GM18867 (cell line): ENCODE measurements around the gene RHOBTB3.
"Not testable (repeated sequence)": the region's sequence is repeated elsewhere in the genome, so short reads cannot be mapped to it uniquely, and the experiment has no call there.

Experiments
- ATAC-seq: cut with Tn5 transposase; IDR thresholded peaks from one replicate; pipeline ENCODE4 v1.9.1; 2021; ENCODE audit warnings: mild to moderate bottlenecking, moderate library complexity; ENCODE audit not compliant: unreplicated experiment

Gene RHOBTB3, protein sequence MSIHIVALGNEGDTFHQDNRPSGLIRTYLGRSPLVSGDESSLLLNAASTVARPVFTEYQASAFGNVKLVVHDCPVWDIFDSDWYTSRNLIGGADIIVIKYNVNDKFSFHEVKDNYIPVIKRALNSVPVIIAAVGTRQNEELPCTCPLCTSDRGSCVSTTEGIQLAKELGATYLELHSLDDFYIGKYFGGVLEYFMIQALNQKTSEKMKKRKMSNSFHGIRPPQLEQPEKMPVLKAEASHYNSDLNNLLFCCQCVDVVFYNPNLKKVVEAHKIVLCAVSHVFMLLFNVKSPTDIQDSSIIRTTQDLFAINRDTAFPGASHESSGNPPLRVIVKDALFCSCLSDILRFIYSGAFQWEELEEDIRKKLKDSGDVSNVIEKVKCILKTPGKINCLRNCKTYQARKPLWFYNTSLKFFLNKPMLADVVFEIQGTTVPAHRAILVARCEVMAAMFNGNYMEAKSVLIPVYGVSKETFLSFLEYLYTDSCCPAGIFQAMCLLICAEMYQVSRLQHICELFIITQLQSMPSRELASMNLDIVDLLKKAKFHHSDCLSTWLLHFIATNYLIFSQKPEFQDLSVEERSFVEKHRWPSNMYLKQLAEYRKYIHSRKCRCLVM

DNA sequence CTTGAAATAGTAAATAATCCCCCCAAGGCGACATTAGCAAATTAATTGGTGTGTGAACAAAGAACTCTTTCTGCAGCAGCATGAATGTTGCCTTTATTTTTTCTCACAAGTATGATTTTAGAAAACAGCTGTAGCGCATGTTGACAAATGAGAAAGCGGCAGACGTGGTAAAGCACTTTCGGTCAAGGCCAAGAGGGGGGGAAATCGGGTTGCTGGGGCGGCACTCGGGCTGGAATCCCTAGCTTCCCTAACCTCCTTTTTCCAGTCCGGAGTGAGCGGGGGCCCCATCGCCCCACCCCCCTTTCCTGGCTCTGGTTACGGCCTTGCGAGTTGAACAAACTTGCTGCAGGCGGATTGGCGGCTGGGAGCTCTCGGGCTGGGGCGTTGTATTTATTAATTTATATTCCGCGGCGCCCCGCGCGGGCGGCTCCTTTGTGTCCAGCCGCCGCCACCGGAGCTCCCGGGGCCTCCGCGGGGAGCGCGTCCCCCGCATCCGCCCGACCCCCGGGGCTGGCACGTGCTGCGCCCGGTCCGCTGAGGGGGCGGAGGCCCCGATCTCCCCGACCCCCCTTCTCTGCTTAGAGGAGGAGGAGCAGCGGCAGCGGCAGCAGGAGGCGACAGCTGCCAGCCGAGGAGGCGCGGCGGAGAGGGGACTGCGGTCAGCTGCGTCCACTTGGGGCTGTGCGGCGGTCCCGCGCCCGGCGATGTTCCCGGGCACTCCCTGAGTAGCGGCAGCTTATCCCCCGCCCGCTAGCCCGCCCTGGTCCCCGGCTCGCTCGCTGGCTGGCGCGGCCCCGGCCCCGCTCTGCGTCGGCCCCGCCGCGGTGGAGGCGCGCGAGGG, at the start of gene RHOBTB3:
TSS of gene RHOBTB3 (plus strand) at position 607 of the 841 bp plus-strand sequence. CDS start 347 bp downstream, outside the sequence.
- peak; percentile 54 for ATAC-seq

DNA sequence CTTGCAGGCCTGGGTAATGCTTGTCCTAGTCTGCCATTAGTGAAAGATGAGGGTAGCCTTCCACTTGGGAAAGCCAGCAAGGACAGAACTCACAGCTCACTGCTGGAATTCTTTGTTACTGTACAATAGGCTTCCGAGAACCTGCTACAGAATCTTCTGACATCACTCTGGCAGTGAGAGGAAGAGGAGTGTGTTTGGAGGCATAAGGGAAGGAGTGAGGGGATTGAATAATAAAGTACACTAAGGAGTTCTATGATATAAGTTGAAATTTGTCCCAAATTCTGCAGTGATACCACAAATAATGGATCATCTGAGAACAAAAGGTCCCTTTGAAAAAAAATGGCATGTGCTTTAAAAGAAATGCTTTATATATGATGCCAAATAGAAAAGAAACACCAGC, 48.2 kb upstream of the RHOBTB3 start, which contains the start of gene SPATA9:
TSS of gene SPATA9 (minus strand) at position 101 of the 400 bp plus-strand sequence. CDS start 137 bp downstream, outside the sequence.
- no peak for ATAC-seq

DNA sequence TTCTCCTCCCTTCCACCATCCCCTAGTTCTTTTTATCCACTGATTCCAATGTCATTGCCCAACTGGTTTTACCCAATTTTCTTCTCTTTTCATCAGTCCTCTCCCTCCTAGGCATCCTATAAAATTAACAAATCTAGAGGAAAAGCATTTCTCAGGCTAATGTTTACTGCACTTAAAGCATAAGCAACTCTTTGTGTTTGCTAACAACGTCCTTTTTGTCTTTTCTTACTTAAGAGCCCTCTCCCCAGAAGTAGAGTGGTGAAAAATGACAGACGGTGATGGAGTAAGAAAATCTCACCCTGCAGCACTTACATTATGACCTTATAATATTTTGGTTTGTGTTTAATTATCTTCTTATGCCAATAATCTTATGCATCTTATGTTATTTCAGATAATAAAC, 46.8 kb upstream of the RHOBTB3 start:
- ATAC-seq: no peak

DNA sequence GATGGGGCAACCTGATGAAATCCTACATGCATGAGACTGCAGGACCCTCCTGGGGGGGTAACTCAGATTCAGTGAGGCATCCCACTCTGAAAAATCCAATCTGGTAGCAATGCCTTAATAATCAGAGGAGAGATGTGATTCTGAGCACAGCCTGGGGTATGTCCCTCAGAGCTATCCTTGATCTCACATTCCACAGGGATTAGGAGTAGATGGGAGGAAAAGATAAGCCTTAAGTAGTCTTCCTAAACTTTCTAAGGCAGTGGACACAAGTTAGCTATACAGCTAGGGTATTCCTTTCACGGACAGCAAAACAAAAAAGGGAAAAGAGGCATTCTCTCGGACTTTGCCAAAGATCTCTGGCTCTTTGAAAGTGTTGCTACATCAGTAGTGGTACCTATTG, 44.5 kb upstream of the RHOBTB3 start:
- no peak for ATAC-seq

DNA sequence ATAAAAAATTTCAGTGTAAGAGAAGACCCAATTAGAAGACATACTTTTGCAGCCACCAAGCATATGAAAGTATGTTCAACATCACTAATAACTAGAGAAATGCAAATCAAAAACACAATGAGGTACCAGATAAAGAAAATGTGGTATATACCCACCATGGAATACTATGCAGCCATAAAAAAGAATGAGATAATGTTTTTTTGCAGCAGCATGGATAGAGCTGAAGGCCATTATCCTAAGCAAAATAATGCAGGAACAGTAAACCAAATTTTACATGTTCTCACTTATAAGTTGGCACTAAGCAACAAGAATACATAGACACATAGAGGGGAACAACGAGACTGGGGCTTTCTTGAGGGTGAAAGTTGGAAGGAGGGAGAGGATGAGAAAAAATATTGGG, 41.5 kb upstream of the RHOBTB3 start:
- no peak for ATAC-seq

DNA sequence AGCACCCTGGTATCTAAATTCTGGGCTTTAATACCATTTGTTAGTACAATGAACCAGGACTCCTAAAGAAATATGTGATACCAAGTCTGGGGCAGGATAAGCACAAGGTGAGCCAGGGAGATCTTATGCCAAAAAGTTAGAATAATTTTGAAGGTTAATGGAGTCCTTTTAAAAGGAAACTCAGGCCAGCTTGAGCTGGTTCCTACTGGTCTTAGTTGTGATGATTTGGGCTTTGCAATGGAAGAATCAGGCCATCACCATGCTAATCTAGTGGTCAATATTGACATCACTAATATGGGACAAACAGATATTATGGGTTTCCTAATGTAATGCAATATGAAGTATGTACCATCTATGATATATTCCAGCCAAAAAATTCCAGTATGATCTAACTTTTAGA, 40.8 kb upstream of the RHOBTB3 start:
- ATAC-seq: no peak

DNA sequence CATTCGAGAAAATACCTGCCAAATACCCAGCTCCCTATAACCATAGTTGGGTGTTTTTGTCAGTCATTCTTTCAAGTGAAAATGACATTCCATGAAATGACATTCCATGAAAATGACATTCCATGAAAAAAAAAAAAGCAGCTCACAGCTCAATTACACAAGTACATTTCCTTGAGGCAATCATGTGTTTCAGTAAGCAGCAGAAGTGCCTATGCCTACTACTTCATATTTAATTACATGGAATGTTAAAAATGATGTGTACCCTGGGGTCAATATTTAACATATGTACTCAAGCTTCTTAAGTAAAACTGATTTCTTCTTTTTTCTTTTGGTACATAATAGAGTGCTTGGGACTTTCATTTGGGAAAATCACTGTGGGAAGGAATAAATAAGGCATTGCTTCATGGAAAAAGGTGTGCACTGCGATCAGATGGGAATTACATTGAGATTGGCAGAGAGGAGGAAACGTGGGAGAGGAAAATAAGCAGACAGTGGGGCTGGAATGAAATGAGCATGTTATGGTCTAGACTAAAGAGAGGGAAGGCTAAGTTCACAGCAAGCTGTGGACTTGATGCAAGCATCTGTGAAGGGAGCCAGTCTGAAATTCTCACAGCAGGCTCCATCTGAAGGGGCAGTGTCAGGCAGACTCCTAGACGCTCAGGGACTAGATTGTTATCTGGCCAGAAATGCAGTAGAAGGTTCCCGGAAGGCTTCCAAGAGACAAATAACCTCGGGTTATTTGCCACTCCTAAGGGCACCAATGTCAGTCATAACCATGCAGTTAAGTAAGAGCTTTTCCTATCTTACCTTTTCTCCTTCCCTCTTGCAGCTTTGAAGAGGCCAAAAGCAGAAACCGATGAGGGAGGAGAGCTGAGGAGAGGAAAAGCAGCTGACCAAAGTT, 33.1 kb upstream of the RHOBTB3 start:
- no peak for ATAC-seq

DNA sequence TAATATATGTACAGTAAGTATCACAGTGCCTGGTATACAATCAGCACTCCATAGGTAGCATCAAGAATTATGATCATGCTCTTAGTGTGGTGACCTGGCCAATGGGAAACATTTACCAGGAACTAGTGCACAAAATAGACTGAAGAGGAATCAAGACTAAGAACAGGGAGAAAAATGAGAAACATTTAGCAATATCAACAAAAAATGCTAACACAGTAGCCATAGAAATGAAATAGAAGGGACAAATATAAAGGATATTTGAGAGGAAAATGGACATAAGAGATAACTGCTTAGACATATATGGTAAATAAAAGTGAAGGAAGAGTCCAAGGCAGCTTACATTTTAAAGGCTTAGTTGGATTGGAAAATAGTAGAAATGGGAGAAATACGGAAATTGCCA, 31.8 kb upstream of the RHOBTB3 start:
- no peak for ATAC-seq

DNA sequence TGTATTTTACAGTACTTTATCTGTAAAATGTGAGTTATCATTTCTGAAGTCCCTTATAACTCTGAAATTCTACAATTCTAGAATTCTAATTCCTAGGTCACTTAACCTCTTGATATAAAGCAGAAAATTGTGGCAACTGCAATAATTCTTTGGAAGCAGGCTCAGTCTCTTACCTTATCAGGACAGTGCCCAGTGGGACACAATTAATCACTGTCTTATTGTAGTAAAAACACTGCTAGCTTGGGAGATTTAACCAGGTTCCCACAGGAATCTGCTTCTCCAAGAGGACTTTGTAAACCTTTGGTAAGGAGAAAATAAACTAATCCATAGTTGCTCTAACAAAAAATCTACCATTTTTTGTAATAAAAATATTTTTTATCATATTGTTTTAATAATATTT, 30.1 kb upstream of the RHOBTB3 start:
- no peak for ATAC-seq

DNA sequence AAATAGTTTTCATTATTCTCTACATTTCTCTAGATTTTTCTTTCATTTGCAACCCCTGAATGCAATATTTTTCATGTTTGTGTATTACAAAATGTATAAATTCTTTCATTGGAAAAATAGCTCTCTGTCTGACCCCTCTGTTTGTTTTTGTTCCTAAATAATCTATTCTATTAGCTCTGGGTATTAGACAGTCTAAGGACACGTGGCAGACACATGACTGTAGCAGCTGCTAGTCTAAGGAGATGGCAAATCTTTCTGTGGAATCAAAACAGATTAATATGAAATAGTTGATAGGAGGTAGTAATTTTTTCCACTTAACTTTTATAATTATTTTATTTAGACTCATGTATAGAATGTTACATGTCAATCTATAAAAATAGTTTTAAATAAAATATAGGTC, 27.0 kb upstream of the RHOBTB3 start:
- no peak for ATAC-seq

DNA sequence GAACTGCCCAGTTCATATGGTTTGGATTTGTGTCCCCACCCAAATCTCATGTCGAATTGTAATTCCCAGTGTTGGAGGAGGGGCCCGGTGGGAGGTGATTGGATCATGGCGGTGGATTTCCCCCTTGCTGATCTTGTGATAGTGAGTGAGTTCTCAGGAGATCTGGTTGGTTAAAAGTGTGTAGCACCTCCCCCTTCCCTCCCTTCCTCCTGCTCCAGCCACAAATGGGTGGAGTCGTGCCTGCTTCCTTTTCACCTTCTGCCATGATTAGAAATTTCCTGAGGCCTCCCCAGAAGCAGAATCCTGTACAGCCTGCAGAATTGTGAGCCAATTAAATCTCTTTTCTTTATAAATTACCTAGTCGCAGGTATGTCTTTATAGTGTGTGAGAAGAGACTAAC, 24.9 kb upstream of the RHOBTB3 start:
- not testable (repeated sequence) for ATAC-seq

DNA sequence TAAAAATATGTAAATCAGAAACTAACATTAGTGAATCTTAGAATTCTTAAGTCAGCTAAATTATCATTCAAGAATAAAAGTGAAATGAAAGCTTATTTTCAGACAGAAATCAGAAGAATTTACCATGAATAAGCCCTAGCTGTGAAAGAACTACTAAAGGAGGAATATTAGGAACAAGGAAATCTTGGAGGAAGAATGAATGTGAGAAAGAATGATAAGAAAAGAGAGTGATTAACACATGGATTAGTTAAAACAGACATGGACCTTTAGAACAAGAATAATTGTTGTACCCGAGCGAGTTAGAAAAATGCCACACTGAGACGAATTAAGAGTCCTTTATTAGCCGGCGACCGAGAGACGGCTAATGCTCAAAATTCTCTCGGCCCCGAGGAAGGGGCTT, 24.1 kb upstream of the RHOBTB3 start:
- ATAC-seq: no peak

DNA sequence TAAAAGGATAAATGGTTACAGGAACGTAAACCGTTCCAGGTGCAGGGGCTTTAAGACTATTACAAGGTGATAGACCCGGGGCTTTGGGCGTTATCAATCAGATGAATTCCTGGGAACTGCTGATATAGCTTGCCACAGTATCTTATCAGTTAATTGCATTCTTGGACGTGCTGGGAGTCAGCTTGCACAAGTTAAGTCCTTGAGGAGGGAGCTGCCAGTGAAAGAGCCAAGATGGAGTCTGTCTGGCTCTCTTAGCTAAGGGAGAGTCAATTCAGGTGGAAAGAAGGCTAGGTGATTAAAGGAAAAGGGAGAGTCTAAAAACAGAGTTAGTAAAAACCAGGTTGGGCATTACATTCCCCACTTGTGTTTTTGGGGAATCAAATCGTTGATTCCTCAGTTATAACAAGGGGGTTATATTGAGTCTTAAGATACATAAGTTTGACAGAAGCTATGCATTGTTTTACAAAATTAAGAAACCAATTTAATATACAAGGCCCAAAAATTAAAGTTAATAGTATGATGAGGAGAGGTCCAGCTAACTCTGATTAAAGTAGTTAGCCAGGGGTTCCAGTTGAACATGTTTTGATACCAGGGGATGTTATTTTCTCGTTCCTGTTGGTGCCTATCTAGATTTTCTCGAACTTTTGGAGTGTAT, 23.5 kb upstream of the RHOBTB3 start:
- ATAC-seq: not testable (repeated sequence)

DNA sequence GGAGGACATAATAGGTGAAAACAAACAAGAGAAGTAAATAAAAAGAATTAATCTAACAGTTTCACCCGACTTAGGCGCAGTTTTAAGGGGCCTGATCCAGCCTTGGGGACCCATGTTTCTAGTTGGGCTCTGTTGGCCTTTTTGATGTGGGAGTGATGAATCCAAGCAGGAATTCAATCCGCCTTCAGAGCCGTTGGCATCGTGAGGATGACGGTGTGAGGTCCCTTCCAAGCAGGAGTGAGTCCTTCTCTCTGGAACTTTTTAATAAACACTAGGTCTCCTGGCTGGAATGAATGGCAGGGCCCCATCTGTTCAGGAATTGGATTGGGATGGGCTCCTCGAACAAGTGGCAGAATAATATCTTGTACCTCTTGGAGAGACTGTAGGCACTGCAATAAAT, 22.3 kb upstream of the RHOBTB3 start:
- ATAC-seq: no peak

DNA sequence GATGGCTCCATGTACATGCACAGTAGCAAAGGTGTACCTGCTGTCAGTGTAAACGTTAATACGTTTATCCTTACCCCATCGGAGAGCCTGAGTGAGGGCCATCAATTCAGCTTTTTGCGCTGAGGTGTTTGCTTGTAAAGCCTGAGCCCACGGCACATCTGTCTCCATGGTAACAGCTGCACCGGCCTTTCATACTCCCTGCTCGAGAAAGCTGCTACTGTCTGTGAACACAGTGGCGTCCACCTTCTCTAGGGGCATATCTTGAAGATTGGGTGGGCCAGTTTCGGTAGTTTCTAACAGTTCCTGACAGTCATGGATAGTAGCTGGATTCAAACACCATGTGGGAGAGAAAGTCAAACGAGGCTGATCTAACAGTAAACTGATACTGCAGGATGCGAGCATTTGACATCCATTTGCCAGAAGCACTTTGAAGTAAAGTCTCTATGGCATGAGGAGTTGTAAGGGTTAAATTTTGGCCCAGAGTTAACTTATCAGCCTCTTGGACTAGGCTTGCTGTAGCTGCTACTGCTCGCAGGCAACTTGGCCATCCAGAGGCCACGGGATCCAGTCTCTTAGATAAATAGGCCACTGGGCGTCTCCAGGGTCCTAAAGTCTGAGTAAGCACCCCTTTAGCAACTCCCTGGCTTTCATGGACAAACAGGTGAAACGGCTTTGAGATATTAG, 21.0 kb upstream of the RHOBTB3 start:
- ATAC-seq: no peak

DNA sequence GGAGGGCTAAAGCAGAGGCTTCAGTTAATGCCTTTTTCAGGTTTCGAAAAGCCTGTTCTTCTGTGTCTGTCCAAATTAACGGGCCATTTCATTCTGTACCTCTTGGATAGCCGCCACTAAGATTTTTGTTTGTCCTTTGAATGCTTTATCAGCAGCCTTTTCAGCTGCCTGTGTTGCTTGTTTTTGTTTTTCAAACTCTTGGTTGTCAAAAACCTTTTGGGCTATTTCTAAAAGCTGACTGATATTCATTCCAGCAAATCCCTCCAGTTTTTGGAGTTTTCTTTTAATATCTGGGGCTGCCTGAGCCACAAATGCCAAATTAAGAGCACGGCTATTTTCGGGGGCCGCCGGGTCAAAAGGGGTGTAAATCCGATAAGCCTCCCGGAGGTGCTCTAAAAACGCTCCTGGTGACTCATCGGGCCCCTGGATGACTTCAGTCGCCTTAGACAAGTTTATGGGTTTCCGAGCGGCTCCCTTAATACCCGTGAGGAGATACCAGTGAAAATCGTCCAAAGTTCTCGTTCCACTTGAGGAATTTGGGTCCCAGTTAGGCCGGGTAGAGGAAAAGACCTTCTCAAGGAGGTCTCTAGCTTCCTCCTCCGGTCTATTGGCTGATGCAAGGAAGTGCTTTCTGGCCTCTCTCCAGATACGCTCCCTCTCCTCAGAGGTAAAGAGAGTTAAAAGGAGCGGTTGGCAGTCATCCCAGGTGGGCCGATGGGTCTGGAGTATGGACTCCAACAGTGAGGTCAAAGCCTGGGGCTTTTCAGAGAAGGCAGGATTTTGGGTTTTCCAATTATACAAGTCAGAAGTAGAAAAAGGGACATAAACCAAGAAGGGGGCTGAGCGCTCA, 20.3 kb upstream of the RHOBTB3 start:
- ATAC-seq: not testable (repeated sequence)

DNA sequence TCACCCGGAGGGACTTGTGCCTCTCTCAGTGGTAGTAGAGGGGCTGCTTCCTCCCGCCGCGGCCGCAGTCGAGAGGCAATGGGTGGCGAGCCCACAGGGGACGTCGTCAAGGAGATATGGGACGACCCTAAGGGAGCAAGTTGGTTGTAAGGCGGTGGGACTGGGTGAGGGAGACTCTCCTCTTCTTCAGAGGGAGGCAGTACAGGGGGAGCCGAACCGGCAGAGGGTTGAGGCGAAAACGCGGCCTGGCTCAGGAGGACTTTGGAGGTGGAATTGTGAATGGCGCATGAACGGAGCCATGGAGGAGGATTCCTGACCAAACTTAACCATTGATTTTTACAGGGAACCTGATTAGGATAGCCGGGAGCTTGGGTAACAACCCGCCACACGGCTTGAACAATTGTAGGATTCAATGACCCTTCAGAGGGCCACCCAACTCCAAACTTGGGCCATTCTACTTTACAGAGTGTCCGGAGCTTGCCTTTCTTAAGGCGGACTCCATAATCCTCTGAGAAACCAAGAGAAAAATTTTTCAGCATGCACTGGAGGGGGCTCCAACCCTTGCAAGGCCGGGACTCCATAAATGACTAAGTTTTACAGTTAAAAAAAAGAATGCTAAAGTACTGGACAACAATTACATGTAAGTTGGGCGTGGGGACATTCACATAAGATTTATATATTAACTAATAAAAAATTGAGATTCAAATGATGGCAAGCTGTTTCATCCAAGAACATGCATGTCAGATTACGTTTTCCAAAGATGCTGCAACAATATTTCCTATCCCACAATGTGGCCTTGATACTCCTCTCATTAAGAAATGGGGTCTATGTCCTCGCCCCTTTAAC, 19.4 kb upstream of the RHOBTB3 start:
- ATAC-seq: no peak
